SK-N-SH (cell line): Measurements from ENCODE around the gene RNLS. TPM values are rescaled to one million over a fixed set of nuclear protein-coding genes. Genes with fewer than 3 reads are reported as not detected.

Source experiments
- CTCF ChIA-PET: fragments of 300-600, 350-600 bp; formaldehyde crosslinking; extraction: SDS; loops from one replicate; lab custom pipeline; 2021; lab: Yijun Ruan, JAX
- POLR2A ChIA-PET: fragments of 350-600 bp; sonication (Branson Sonifier 250); formaldehyde crosslinking; extraction: SDS; loops from one replicate; lab custom pipeline; 2020; ENCODE audit warnings: antibody characterized with exemption, inconsistent platforms; lab: Yijun Ruan, JAX
- DNase-seq: peaks from one replicate; pipeline ENCODE4 v3.0.0; 2012
- H2AFZ ChIP-seq: fragments of 200-600 bp; sonication (generic); 2 replicates; pipeline ENCODE4 v1.8.1; 2016; ENCODE audit warnings: antibody characterized with exemption, mild to moderate bottlenecking, low read depth
- H3F3A ChIP-seq: fragments of 200-600 bp; sonication (generic); replicated peaks from 2 replicates; pipeline ENCODE3; 2016; ENCODE audit warnings: antibody characterized with exemption, mild to moderate bottlenecking; ENCODE audit not compliant: insufficient read depth
- H3K27ac ChIP-seq, 2 experiments: fragments of 200-500 bp in 1 of 2; fragments of 200-600 bp in 1 of 2; sonication (Bioruptor generic) in 1 of 2; sonication (generic), shearing (Covaris generic) in 1 of 2; 2 replicates each; pipeline versions ENCODE4 v1.5.1 to v1.6.1; 2014 to 2016; ENCODE audit warnings: low read depth in 2 of 2, inconsistent platforms in 1 of 2, low read length in 1 of 2, mild to moderate bottlenecking in 1 of 2, mixed read lengths in 1 of 2
- H3K27me3 ChIP-seq: fragments of 200-600 bp; sonication (generic), shearing (Covaris generic); 2 replicates; pipeline ENCODE4 v1.6.1; 2016; ENCODE audit warnings: mixed run types; ENCODE audit not compliant: insufficient read depth
- H3K36me3 ChIP-seq, 2 experiments: fragments of 200-500 bp in 1 of 2; fragments of 200-600 bp in 1 of 2; sonication (Bioruptor generic) in 1 of 2; sonication (generic) in 1 of 2; replicated peaks in 1 of 2; 2 replicates each; pipeline versions ENCODE3 to v1.5.1; 2014 to 2016; ENCODE audit warnings: low read length in 1 of 2, mild to moderate bottlenecking in 1 of 2; ENCODE audit not compliant: insufficient read depth in 2 of 2, control insufficient read depth in 1 of 2
- H3K4me1 ChIP-seq, 2 experiments: fragments of 200-500 bp in 1 of 2; fragments of 200-600 bp in 1 of 2; sonication (Bioruptor generic) in 1 of 2; sonication (generic), shearing (Covaris generic) in 1 of 2; 2 replicates each; pipeline versions ENCODE4 v1.5.1 to v1.6.1; 2014 to 2016; ENCODE audit warnings: low read depth in 1 of 2, low read length in 1 of 2, mixed run types in 1 of 2; ENCODE audit not compliant: insufficient read depth in 2 of 2, control insufficient read depth in 1 of 2
- H3K4me2 ChIP-seq: fragments of 200-600 bp; sonication (generic), shearing (Covaris generic); 2 replicates; pipeline ENCODE4 v1.6.1; 2017; ENCODE audit warnings: mixed run types
- H3K4me3 ChIP-seq, 2 experiments: fragments of 200-500 bp in 1 of 2; fragments of 200-600 bp in 1 of 2; sonication (Bioruptor generic) in 1 of 2; sonication (generic), shearing (Covaris generic) in 1 of 2; 2 replicates each; pipeline versions ENCODE4 v1.5.1 to v1.8.1; 2014 to 2016; ENCODE audit warnings: low read depth in 2 of 2, inconsistent platforms in 1 of 2, low read length in 1 of 2, mild to moderate bottlenecking in 1 of 2, mixed read lengths in 1 of 2, moderate library complexity in 1 of 2
- H3K79me2 ChIP-seq: fragments of 200-600 bp; sonication (generic); 2 replicates; pipeline ENCODE4 v1.8.1; 2017; ENCODE audit warnings: mild to moderate bottlenecking; ENCODE audit not compliant: insufficient read depth
- H3K9ac ChIP-seq: fragments of 200-600 bp; sonication (generic); 2 replicates; pipeline ENCODE4 v1.6.1; 2017; ENCODE audit warnings: mixed run types
- H3K9me2 ChIP-seq: fragments of 200-600 bp; sonication (generic); 2 replicates; pipeline ENCODE4 v1.6.1; 2017; ENCODE audit warnings: mixed run types
- H3K9me3 ChIP-seq: fragments of 200-600 bp; sonication (generic); 2 replicates; pipeline ENCODE4 v1.6.1; 2017; ENCODE audit warnings: mixed run types, mild to moderate bottlenecking, moderate library complexity
- H4K20me1 ChIP-seq: fragments of 200-600 bp; sonication (generic); 2 replicates; pipeline ENCODE4 v1.6.1; 2017; ENCODE audit warnings: mild to moderate bottlenecking, mixed run types; ENCODE audit not compliant: insufficient read depth
- CHD2 ChIP-seq: fragments of 150-350 bp; IDR thresholded peaks from 2 replicates; pipeline ENCODE4 v1.6.1; 2018; ENCODE audit warnings: low read length; ENCODE audit not compliant: partially characterized antibody
- ELF1 ChIP-seq: IDR thresholded peaks from 2 replicates; pipeline ENCODE4 v1.4.0; 2012
- EP300 ChIP-seq, 2 experiments: IDR thresholded peaks; 2 replicates each; pipeline versions ENCODE4 v1.4.0 to v1.6.1; 2012; ENCODE audit warnings: borderline replicate concordance in 1 of 2, low read depth in 1 of 2, low read length in 1 of 2
- EZH2phosphoT487 ChIP-seq: fragments of 200-600 bp; sonication (generic); IDR thresholded peaks from 2 replicates; pipeline ENCODE4 v1.6.1; 2017; ENCODE audit warnings: low read depth, mixed run types, mild to moderate bottlenecking, antibody characterized with exemption, moderate library complexity, borderline replicate concordance
- FOXJ3 ChIP-seq: sonication (generic); formaldehyde crosslinking; IDR thresholded peaks from 2 replicates; pipeline ENCODE4 v1.5.1; 2020; ENCODE audit warnings: mild to moderate bottlenecking, missing genetic modification reagents
- MEF2A ChIP-seq: IDR thresholded peaks from 2 replicates; pipeline ENCODE4 v1.4.0; 2012; ENCODE audit warnings: low read depth, borderline replicate concordance
- MXI1 ChIP-seq: IDR thresholded peaks from 2 replicates; pipeline ENCODE4 v1.6.1; 2012; ENCODE audit warnings: mild to moderate bottlenecking, low read depth, low read length, improper control_type of control experiment
- NFIC ChIP-seq: IDR thresholded peaks from 2 replicates; pipeline ENCODE4 v1.4.0; 2012; ENCODE audit warnings: borderline replicate concordance
- NRF1 ChIP-seq: IDR thresholded peaks from 2 replicates; pipeline ENCODE4 v1.6.1; 2012; ENCODE audit warnings: low read depth, mild to moderate bottlenecking, low read length
- RAD21 ChIP-seq: IDR thresholded peaks from 2 replicates; pipeline ENCODE4 v1.6.1; 2012; ENCODE audit warnings: mild to moderate bottlenecking, low read length
- RCOR1 ChIP-seq: fragments of 150-350 bp; IDR thresholded peaks from 2 replicates; pipeline ENCODE4 v1.6.1; 2017; ENCODE audit warnings: antibody characterized with exemption, low read length
- TAF1 ChIP-seq: IDR thresholded peaks from 2 replicates; pipeline ENCODE4 v1.6.1; 2012; ENCODE audit warnings: low read depth, mild to moderate bottlenecking, low read length, moderate library complexity, borderline replicate concordance
- TEAD4 ChIP-seq: IDR thresholded peaks from 2 replicates; pipeline ENCODE4 v1.4.0; 2012; ENCODE audit warnings: mild to moderate bottlenecking, borderline replicate concordance; ENCODE audit not compliant: insufficient read depth
- YY1 ChIP-seq: IDR thresholded peaks from 2 replicates; pipeline ENCODE4 v1.4.0; 2012; ENCODE audit warnings: low read depth, mild to moderate bottlenecking
- polyA plus RNA-seq, 3 experiments: library from polyadenylated mRNA; depleted of rRNA; stranded (reverse); fragments of >200 nt; gene quantifications; 2 replicates each; pipeline ENCODE4 v1.2.3, GENCODE V29; 2012
- TF ChIP-seq, protein P1 (sequence below): IDR thresholded peaks from 2 replicates; pipeline ENCODE4 v1.6.1; 2012; ENCODE audit warnings: mild to moderate bottlenecking, low read depth, low read length, moderate library complexity
- TF ChIP-seq, protein P2 (sequence below): IDR thresholded peaks from 2 replicates; pipeline ENCODE4 v1.4.0; 2012; ENCODE audit warnings: low read depth

The RNLS gene
- polyA plus RNA-seq, 1 of the 3 experiments (the other 2 are of a cell fraction): not detected

DNA sequence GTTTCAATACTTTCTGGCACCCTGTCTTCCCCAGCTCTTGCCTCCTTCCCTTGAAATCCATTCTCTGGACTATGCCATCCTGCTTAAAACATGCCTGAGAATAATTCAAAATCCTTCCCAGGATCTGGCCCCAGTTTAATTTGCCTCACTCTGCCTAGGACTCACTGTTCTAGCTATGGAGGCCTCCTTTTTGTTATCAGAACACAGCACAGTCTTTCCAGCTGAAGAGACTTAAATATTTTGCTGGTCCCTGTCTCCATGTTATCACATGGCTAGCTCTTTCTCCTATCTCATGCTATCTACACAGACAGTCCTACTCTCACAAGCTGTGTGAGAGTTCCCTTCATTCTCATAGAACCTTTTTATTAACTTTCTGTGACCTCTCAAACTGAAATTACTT, 194.8 kb downstream of the RNLS start:
- Histone ChIP-seq H3K4me2 (no peak overlapping the region), H3K27ac (peak overlapping the region in 1 of 2 experiments; percentile 98; a peak in 2 of 4 replicates), H3K36me3 (no peaks in the 10 kb centered on the region), H3K79me2 (no peaks in the 10 kb centered on the region), H3K9me3 (no peaks in the 10 kb centered on the region), H3K27me3 (no peaks in the 10 kb centered on the region), H2AFZ (no peak overlapping the region), H4K20me1 (no peaks in the 10 kb centered on the region), H3K4me1 (peaks cover 9 to 35% of the 10 kb centered on the region in 2 experiments; a peak in 3 of 4 replicates), H3K9me2 (no peaks in the 10 kb centered on the region), H3F3A (no peaks in the 10 kb centered on the region), H3K9ac (no peak overlapping the region), H3K4me3 (no peak overlapping the region)
- DNase-seq: no peak
- TF ChIP-seq ELF1 (no peak), CHD2 (no peak), EP300 (IDR thresholded peaks at IDR 0.05; ENCODE audit: borderline replicate concordance in 1 of 2, low read depth in 1 of 2, low read length in 1 of 2) (no peak), MXI1 (no peak), RCOR1 (no peak), FOXJ3 (no peak), EZH2phosphoT487 (no peak), TAF1 (no peak), NRF1 (no peak), RAD21 (no peak), TEAD4 (no peak), YY1 (no peak), NFIC (no peak), MEF2A (no peak)
- TF ChIP-seq, protein P1, sequence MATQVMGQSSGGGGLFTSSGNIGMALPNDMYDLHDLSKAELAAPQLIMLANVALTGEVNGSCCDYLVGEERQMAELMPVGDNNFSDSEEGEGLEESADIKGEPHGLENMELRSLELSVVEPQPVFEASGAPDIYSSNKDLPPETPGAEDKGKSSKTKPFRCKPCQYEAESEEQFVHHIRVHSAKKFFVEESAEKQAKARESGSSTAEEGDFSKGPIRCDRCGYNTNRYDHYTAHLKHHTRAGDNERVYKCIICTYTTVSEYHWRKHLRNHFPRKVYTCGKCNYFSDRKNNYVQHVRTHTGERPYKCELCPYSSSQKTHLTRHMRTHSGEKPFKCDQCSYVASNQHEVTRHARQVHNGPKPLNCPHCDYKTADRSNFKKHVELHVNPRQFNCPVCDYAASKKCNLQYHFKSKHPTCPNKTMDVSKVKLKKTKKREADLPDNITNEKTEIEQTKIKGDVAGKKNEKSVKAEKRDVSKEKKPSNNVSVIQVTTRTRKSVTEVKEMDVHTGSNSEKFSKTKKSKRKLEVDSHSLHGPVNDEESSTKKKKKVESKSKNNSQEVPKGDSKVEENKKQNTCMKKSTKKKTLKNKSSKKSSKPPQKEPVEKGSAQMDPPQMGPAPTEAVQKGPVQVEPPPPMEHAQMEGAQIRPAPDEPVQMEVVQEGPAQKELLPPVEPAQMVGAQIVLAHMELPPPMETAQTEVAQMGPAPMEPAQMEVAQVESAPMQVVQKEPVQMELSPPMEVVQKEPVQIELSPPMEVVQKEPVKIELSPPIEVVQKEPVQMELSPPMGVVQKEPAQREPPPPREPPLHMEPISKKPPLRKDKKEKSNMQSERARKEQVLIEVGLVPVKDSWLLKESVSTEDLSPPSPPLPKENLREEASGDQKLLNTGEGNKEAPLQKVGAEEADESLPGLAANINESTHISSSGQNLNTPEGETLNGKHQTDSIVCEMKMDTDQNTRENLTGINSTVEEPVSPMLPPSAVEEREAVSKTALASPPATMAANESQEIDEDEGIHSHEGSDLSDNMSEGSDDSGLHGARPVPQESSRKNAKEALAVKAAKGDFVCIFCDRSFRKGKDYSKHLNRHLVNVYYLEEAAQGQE: no peak
- TF ChIP-seq, protein P2, sequence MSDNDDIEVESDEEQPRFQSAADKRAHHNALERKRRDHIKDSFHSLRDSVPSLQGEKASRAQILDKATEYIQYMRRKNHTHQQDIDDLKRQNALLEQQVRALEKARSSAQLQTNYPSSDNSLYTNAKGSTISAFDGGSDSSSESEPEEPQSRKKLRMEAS: no peak
- POLR2A ChIA-PET: interaction anchor here (4.0 kb wide), 1 partner anchor 525 kb away, joined by 37 read pairs; the partner anchor contains the start of genes KLLN and PTEN
- CTCF ChIA-PET: interaction anchor here (0.9 to 3.2 kb wide), 27 partner anchors 11 to 730 kb away, joined by 3 to 42 read pairs (median 5); partner anchors contain the start of genes KLLN and PTEN
